Ishikawa (cell line): ENCODE results near the gene ANGPTL7.

Experiments used
- CEBPB ChIP-seq: IDR thresholded peaks from 2 replicates; pipeline ENCODE4 v1.6.1; 2012
- CREB1 ChIP-seq: IDR thresholded peaks from 2 replicates; pipeline ENCODE4 v1.6.1; 2012; ENCODE audit warnings: low read depth
- EP300 ChIP-seq: IDR thresholded peaks from 2 replicates; pipeline ENCODE4 v1.6.1; 2012; ENCODE audit warnings: borderline replicate concordance
- FOXM1 ChIP-seq: IDR thresholded peaks from 2 replicates; pipeline ENCODE4 v1.6.1; 2012; ENCODE audit warnings: low read depth, borderline replicate concordance
- NFIC ChIP-seq: IDR thresholded peaks from 2 replicates; pipeline ENCODE4 v1.6.1; 2012
- RAD21 ChIP-seq: IDR thresholded peaks from 2 replicates; pipeline ENCODE4 v1.6.1; 2012; ENCODE audit warnings: low read depth
- TAF1 ChIP-seq: IDR thresholded peaks from 2 replicates; pipeline ENCODE4 v1.6.1; 2012; ENCODE audit warnings: low read depth, mild to moderate bottlenecking
- TCF12 ChIP-seq: IDR thresholded peaks from 2 replicates; pipeline ENCODE4 v1.6.1; 2012; ENCODE audit warnings: low read depth
- TEAD4 ChIP-seq: IDR thresholded peaks from 2 replicates; pipeline ENCODE4 v1.6.1; 2012
- YY1 ChIP-seq: IDR thresholded peaks from 2 replicates; pipeline ENCODE4 v1.6.1; 2012; ENCODE audit warnings: low read depth
- ZBTB7A ChIP-seq: IDR thresholded peaks from 2 replicates; pipeline ENCODE4 v1.6.1; 2012; ENCODE audit warnings: low read depth
- TF ChIP-seq, protein P1 (sequence below): IDR thresholded peaks from 2 replicates; pipeline ENCODE4 v1.6.1; 2012; ENCODE audit warnings: low read depth, mild to moderate bottlenecking
- TF ChIP-seq, protein P2 (sequence below): IDR thresholded peaks from 2 replicates; pipeline ENCODE4 v1.6.1; 2012
- TF ChIP-seq, protein P3 (sequence below): IDR thresholded peaks from 2 replicates; pipeline ENCODE4 v1.6.1; 2012

DNA sequence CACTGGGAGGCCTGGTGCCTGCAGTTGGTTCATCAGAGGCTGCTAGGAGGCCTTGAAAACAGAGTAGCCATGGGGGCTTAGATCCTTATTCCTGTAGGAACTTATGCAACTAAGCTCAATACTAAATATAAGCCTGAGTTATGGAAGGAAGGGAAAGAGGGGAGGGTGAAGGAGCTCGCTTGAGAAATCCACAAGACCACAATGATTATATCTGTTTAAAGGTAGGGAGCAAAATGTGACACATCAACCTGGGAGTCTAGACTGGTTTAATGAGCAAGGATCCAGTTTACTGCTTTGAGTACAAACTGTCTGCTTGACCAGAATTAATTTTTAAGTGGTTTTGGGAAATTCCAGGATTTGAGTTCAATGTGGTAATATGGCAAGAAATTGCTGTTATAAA lies 20.4 kb upstream of the ANGPTL7 start:
- no peak for TF ChIP-seq YY1
- TF ChIP-seq, protein P1, sequence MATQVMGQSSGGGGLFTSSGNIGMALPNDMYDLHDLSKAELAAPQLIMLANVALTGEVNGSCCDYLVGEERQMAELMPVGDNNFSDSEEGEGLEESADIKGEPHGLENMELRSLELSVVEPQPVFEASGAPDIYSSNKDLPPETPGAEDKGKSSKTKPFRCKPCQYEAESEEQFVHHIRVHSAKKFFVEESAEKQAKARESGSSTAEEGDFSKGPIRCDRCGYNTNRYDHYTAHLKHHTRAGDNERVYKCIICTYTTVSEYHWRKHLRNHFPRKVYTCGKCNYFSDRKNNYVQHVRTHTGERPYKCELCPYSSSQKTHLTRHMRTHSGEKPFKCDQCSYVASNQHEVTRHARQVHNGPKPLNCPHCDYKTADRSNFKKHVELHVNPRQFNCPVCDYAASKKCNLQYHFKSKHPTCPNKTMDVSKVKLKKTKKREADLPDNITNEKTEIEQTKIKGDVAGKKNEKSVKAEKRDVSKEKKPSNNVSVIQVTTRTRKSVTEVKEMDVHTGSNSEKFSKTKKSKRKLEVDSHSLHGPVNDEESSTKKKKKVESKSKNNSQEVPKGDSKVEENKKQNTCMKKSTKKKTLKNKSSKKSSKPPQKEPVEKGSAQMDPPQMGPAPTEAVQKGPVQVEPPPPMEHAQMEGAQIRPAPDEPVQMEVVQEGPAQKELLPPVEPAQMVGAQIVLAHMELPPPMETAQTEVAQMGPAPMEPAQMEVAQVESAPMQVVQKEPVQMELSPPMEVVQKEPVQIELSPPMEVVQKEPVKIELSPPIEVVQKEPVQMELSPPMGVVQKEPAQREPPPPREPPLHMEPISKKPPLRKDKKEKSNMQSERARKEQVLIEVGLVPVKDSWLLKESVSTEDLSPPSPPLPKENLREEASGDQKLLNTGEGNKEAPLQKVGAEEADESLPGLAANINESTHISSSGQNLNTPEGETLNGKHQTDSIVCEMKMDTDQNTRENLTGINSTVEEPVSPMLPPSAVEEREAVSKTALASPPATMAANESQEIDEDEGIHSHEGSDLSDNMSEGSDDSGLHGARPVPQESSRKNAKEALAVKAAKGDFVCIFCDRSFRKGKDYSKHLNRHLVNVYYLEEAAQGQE: no peak
- no peak for TF ChIP-seq RAD21
- TF ChIP-seq TEAD4: no peak
- no peak for TF ChIP-seq EP300
- TF ChIP-seq FOXM1: no peak
- no peak for TF ChIP-seq TAF1
- TF ChIP-seq, protein P2, sequence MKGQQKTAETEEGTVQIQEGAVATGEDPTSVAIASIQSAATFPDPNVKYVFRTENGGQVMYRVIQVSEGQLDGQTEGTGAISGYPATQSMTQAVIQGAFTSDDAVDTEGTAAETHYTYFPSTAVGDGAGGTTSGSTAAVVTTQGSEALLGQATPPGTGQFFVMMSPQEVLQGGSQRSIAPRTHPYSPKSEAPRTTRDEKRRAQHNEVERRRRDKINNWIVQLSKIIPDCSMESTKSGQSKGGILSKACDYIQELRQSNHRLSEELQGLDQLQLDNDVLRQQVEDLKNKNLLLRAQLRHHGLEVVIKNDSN: no peak
- TF ChIP-seq ZBTB7A: no peak
- TF ChIP-seq CREB1: no peak
- TF ChIP-seq CEBPB: no peak
- TF ChIP-seq, protein P3, sequence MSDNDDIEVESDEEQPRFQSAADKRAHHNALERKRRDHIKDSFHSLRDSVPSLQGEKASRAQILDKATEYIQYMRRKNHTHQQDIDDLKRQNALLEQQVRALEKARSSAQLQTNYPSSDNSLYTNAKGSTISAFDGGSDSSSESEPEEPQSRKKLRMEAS: no peak
- TF ChIP-seq TCF12: no peak
- TF ChIP-seq NFIC: no peak
